ENCODE results near the gene TBC1D22A. TPM values are rescaled to one million over a fixed set of nuclear protein-coding genes. Genes with fewer than 3 reads are reported as not detected.

The TBC1D22A gene
- total and polyA plus RNA-seq, 4 donors = 4.1 to 12.4 (median 8.4) TPM

DNA sequence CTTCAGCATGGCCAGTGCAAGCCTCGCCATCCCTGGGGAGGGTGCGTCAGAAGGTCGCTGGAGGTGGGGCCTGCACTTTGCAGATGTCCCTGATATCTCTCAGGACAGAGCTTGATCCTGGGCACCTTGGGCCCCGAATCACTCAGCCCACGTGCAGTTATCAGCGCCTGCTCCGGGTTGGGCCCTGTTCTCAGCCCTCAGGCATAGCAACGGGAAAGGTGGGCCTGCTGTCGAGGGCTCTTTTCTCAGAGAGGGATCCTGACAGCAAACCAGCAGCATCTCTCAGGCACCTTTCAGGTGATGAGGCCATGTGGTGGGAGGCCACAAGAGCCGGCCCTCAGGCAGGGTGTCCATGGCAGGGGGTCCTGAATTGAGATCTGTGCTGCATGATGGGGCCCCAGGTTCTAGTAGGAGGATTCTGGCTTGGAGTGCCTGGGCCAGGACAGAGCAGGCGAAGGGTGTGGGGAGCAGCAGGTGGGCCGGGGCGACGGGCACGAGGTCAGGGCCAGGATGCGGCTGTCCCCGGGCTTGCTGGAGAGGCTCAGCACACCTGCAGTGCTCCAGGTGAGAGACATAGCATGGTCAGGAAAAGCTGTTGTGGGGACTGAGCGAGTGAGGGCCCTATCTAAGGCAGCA is 280.5 kb downstream of the TBC1D22A start:
- TF ChIP-seq, protein P1, sequence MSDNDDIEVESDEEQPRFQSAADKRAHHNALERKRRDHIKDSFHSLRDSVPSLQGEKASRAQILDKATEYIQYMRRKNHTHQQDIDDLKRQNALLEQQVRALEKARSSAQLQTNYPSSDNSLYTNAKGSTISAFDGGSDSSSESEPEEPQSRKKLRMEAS (IDR thresholded peaks at IDR 0.05) = no peak
- TF ChIP-seq HNF4A (conservative IDR thresholded peaks at IDR 0.05) (no peak), RAD21 (IDR thresholded peaks at IDR 0.05) (no peak), EGR1 (IDR thresholded peaks at IDR 0.05; ENCODE audit: low read depth in 2 of 2) (no peak), GABPA (IDR thresholded peaks at IDR 0.05 in 1 of 2, conservative IDR thresholded peaks at IDR 0.05 in 1 of 2) (no peak), SP1 (IDR thresholded peaks at IDR 0.05) (no peak), TAF1 (conservative IDR thresholded peaks at IDR 0.05) (no peak), FOXA2 (IDR thresholded peaks at IDR 0.05) (no peak)
- TF ChIP-seq, protein P2, sequence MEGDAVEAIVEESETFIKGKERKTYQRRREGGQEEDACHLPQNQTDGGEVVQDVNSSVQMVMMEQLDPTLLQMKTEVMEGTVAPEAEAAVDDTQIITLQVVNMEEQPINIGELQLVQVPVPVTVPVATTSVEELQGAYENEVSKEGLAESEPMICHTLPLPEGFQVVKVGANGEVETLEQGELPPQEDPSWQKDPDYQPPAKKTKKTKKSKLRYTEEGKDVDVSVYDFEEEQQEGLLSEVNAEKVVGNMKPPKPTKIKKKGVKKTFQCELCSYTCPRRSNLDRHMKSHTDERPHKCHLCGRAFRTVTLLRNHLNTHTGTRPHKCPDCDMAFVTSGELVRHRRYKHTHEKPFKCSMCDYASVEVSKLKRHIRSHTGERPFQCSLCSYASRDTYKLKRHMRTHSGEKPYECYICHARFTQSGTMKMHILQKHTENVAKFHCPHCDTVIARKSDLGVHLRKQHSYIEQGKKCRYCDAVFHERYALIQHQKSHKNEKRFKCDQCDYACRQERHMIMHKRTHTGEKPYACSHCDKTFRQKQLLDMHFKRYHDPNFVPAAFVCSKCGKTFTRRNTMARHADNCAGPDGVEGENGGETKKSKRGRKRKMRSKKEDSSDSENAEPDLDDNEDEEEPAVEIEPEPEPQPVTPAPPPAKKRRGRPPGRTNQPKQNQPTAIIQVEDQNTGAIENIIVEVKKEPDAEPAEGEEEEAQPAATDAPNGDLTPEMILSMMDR (IDR thresholded peaks at IDR 0.05; ENCODE audit: low read depth, low read length, missing input control) = no peak
- TF ChIP-seq, protein P3, sequence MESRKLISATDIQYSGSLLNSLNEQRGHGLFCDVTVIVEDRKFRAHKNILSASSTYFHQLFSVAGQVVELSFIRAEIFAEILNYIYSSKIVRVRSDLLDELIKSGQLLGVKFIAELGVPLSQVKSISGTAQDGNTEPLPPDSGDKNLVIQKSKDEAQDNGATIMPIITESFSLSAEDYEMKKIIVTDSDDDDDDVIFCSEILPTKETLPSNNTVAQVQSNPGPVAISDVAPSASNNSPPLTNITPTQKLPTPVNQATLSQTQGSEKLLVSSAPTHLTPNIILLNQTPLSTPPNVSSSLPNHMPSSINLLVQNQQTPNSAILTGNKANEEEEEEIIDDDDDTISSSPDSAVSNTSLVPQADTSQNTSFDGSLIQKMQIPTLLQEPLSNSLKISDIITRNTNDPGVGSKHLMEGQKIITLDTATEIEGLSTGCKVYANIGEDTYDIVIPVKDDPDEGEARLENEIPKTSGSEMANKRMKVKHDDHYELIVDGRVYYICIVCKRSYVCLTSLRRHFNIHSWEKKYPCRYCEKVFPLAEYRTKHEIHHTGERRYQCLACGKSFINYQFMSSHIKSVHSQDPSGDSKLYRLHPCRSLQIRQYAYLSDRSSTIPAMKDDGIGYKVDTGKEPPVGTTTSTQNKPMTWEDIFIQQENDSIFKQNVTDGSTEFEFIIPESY (IDR thresholded peaks at IDR 0.05) = no peak
- TF ChIP-seq, protein P4, sequence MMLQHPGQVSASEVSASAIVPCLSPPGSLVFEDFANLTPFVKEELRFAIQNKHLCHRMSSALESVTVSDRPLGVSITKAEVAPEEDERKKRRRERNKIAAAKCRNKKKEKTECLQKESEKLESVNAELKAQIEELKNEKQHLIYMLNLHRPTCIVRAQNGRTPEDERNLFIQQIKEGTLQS (IDR thresholded peaks at IDR 0.05) = no peak
- TF ChIP-seq, protein P5, sequence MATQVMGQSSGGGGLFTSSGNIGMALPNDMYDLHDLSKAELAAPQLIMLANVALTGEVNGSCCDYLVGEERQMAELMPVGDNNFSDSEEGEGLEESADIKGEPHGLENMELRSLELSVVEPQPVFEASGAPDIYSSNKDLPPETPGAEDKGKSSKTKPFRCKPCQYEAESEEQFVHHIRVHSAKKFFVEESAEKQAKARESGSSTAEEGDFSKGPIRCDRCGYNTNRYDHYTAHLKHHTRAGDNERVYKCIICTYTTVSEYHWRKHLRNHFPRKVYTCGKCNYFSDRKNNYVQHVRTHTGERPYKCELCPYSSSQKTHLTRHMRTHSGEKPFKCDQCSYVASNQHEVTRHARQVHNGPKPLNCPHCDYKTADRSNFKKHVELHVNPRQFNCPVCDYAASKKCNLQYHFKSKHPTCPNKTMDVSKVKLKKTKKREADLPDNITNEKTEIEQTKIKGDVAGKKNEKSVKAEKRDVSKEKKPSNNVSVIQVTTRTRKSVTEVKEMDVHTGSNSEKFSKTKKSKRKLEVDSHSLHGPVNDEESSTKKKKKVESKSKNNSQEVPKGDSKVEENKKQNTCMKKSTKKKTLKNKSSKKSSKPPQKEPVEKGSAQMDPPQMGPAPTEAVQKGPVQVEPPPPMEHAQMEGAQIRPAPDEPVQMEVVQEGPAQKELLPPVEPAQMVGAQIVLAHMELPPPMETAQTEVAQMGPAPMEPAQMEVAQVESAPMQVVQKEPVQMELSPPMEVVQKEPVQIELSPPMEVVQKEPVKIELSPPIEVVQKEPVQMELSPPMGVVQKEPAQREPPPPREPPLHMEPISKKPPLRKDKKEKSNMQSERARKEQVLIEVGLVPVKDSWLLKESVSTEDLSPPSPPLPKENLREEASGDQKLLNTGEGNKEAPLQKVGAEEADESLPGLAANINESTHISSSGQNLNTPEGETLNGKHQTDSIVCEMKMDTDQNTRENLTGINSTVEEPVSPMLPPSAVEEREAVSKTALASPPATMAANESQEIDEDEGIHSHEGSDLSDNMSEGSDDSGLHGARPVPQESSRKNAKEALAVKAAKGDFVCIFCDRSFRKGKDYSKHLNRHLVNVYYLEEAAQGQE (IDR thresholded peaks at IDR 0.05) = no peak
- Histone ChIP-seq H3K36me3 (ENCODE audit: control insufficient read depth in 4 of 4, insufficient read depth in 3 of 4, low read depth in 1 of 4, low read length in 3 of 4) (no peaks in the 10 kb centered on the region), H3K27me3 (ENCODE audit: control insufficient read depth in 4 of 4, insufficient read depth in 4 of 4, low read length in 3 of 4) (no peaks in the 10 kb centered on the region), H3K4me1 (ENCODE audit: control insufficient read depth in 4 of 4, insufficient read depth in 4 of 4, low read length in 3 of 4) (no peaks in the 10 kb centered on the region), H3K4me3 (ENCODE audit: low read depth in 1 of 3, low read length in 3 of 3) (no peak overlapping the region), H3K9ac (ENCODE audit: low read depth in 1 of 2, low read length in 2 of 2) (no peak overlapping the region), H3K9me3 (ENCODE audit: control insufficient read depth in 4 of 4, low read length in 3 of 4) (no peaks in the 10 kb centered on the region), H3K27ac (ENCODE audit: low read depth in 1 of 2, low read length in 2 of 2) (no peak overlapping the region)
- 97% methylated on average over 18 of the region's 18 CpGs for WGBS
- no peak for DNase-seq (ENCODE audit: low spot score)
